ENCODE results near the gene GPR153. TPM values are rescaled to one million over a fixed set of nuclear protein-coding genes. Genes with fewer than 3 reads are reported as not detected.

Gene GPR153
- total and polyA plus RNA-seq, 9 donors = 4.2 to 42.0 (median 13.7) TPM

- Histone ChIP-seq H3K9me3 (no peaks in the 10 kb centered on the region), H3K27ac (no peak overlapping the region), H3K4me3 (no peak overlapping the region), H3K27me3 (no peaks in the 10 kb centered on the region), H3K36me3 (no peaks in the 10 kb centered on the region), H3K4me1 (ENCODE audit: insufficient read depth) (peaks cover 4% of the 10 kb centered on the region)
- WGBS, 3 donors = 69 to 81% (median 80%) methylated on average over 4 of the region's 4 CpGs
- intact Hi-C loops (cut with DNase I) = no loop called here
- no peak for TF ChIP-seq CTCF (IDR thresholded peaks at IDR 0.05)
- no peak for TF ChIP-seq EP300 (IDR thresholded peaks at IDR 0.05)
- no peak for TF ChIP-seq POLR2A (IDR thresholded peaks at IDR 0.05)
- DNase-seq = no peak
Observed at GRCh38 chr1:6271006-6271405, 10.1 kb upstream of the GPR153 start.

GRCh38 chr1:6270401-6270800 is 9.5 kb upstream of the GPR153 start:
- no peak overlapping the region for H3K4me3 ChIP-seq
- H3K27ac ChIP-seq = no peak overlapping the region
- no peaks in the 10 kb centered on the region for H3K36me3 ChIP-seq
- WGBS, 3 donors = 73 to 82% (median 81%) methylated on average over 8 of the region's 8 CpGs
- no peaks in the 10 kb centered on the region for H3K27me3 ChIP-seq
- no peaks in the 10 kb centered on the region for H3K9me3 ChIP-seq
- no peak for DNase-seq
- H3K4me1 ChIP-seq (ENCODE audit: insufficient read depth) = no peaks in the 10 kb centered on the region
- no peak for TF ChIP-seq CTCF (IDR thresholded peaks at IDR 0.05)
- TF ChIP-seq POLR2A (IDR thresholded peaks at IDR 0.05) = no peak
- no peak for TF ChIP-seq EP300 (IDR thresholded peaks at IDR 0.05)
- intact Hi-C loops (cut with DNase I) = no loop called here

- no peaks in the 10 kb centered on the region for H3K9me3 ChIP-seq
- TF ChIP-seq CTCF (IDR thresholded peaks at IDR 0.05) (no peak), POLR2A (IDR thresholded peaks at IDR 0.05) (no peak), EP300 (IDR thresholded peaks at IDR 0.05) (no peak)
- H3K4me1 ChIP-seq (ENCODE audit: insufficient read depth) = no peaks in the 10 kb centered on the region
- no peak overlapping the region for H3K4me3 ChIP-seq
- no peaks in the 10 kb centered on the region for H3K36me3 ChIP-seq
- WGBS, 3 donors = 82 to 87% (median 84%) methylated on average over 21 to 22 of the region's 22 CpGs
- H3K27ac ChIP-seq = no peak overlapping the region
- H3K27me3 ChIP-seq = no peaks in the 10 kb centered on the region
- no peak for DNase-seq
- intact Hi-C loops (cut with DNase I) = no loop called here
Observed at GRCh38 chr1:6269720-6270400, 9.0 kb upstream of the GPR153 start.

GRCh38 chr1:6269296-6269695 is 8.4 kb upstream of the GPR153 start:
- no peak for DNase-seq
- Histone ChIP-seq H3K4me3 (no peak overlapping the region), H3K4me1 (ENCODE audit: insufficient read depth) (peaks cover 3% of the 10 kb centered on the region), H3K36me3 (no peaks in the 10 kb centered on the region), H3K27me3 (no peaks in the 10 kb centered on the region), H3K27ac (no peak overlapping the region), H3K9me3 (no peaks in the 10 kb centered on the region)
- no peak for TF ChIP-seq EP300 (IDR thresholded peaks at IDR 0.05)
- no peak for TF ChIP-seq CTCF (IDR thresholded peaks at IDR 0.05)
- no peak for TF ChIP-seq POLR2A (IDR thresholded peaks at IDR 0.05)
- 84 to 85% (median 84%) methylated on average over 14 of the region's 14 CpGs for WGBS, 3 donors
- intact Hi-C loops (cut with DNase I) = no loop called here
